ENCODE measurements around the gene RWDD3.
A peak's percentile ranks its signal among the peaks of the same experiment; 100 is the strongest.

The RWDD3 gene

GRCh38 chr1:95230256-95230655, 3.8 kb upstream of the RWDD3 start:
- Histone ChIP-seq H3K27me3 (ENCODE audit: control insufficient read depth in 1 of 2, insufficient read depth in 2 of 2, low read length in 2 of 2) (no peaks in the 10 kb centered on the region), H3K9ac (ENCODE audit: low read length in 2 of 2) (no peak overlapping the region), H3K36me3 (ENCODE audit: control insufficient read depth in 2 of 2, insufficient read depth in 2 of 2, low read length in 2 of 2) (no peaks in the 10 kb centered on the region), H3K9me3 (ENCODE audit: control insufficient read depth in 2 of 2, low read length in 2 of 2) (no peaks in the 10 kb centered on the region), H3K27ac (ENCODE audit: low read length) (no peak overlapping the region), H3K4me3 (ENCODE audit: low read length in 2 of 2) (no peak overlapping the region), H3K4me1 (ENCODE audit: control insufficient read depth, insufficient read depth, low read length) (peaks cover 4% of the 10 kb centered on the region)

- Histone ChIP-seq H3K4me1 (ENCODE audit: control insufficient read depth, insufficient read depth, low read length) (peaks cover 4% of the 10 kb centered on the region), H3K27ac (ENCODE audit: low read length) (no peak overlapping the region), H3K9ac (ENCODE audit: low read length in 2 of 2) (no peak overlapping the region), H3K27me3 (ENCODE audit: control insufficient read depth in 1 of 2, insufficient read depth in 2 of 2, low read length in 2 of 2) (no peaks in the 10 kb centered on the region), H3K9me3 (ENCODE audit: control insufficient read depth in 2 of 2, low read length in 2 of 2) (no peaks in the 10 kb centered on the region), H3K36me3 (ENCODE audit: control insufficient read depth in 2 of 2, insufficient read depth in 2 of 2, low read length in 2 of 2) (no peaks in the 10 kb centered on the region), H3K4me3 (ENCODE audit: low read length in 2 of 2) (no peak overlapping the region)
Observed at GRCh38 chr1:95230768-95231191, 3.2 kb upstream of the RWDD3 start.

- Histone ChIP-seq H3K4me1 (ENCODE audit: control insufficient read depth, insufficient read depth, low read length) (peaks cover 4% of the 10 kb centered on the region), H3K27me3 (ENCODE audit: control insufficient read depth in 1 of 2, insufficient read depth in 2 of 2, low read length in 2 of 2) (no peaks in the 10 kb centered on the region), H3K27ac (ENCODE audit: low read length) (peak overlapping the region; percentile 77), H3K4me3 (ENCODE audit: low read length in 2 of 2) (peak overlapping the region; percentile 85 to 89), H3K9me3 (ENCODE audit: control insufficient read depth in 2 of 2, low read length in 2 of 2) (no peaks in the 10 kb centered on the region), H3K36me3 (ENCODE audit: control insufficient read depth in 2 of 2, insufficient read depth in 2 of 2, low read length in 2 of 2) (no peaks in the 10 kb centered on the region), H3K9ac (ENCODE audit: low read length in 2 of 2) (peak overlapping the region; percentile 74 to 75)
Observed at GRCh38 chr1:95232646-95233318, 1.2 kb upstream of the RWDD3 start.

DNA sequence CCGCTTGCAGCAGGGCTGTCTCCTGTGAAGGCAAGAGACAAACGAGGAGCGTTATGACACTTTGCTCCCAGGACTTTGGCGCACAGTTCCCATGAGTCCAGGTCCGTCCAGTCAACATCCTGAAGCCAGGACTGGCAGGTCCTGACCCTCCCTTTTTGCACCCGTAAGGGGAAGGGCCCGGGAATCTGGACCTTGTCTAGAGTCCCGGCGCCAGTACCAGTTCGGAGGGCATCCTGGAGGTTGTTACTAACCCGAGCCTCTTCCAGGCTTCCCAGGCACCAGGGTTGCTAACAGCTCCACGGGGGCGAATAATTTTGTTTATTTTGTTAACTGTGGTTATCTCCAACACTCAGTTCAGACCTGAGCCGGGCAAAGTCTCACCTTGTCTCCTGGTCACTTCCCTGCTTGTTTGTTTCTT, 682 bp upstream of the RWDD3 start:
- H3K27me3 ChIP-seq (ENCODE audit: control insufficient read depth in 1 of 2, insufficient read depth in 2 of 2, low read length in 2 of 2) = no peaks in the 10 kb centered on the region
- peaks cover 0 to 3% of the 10 kb centered on the region in 2 donors for H3K36me3 ChIP-seq (ENCODE audit: control insufficient read depth in 2 of 2, insufficient read depth in 2 of 2, low read length in 2 of 2)
- peaks cover 4% of the 10 kb centered on the region for H3K4me1 ChIP-seq (ENCODE audit: control insufficient read depth, insufficient read depth, low read length)
- H3K4me3 ChIP-seq (ENCODE audit: low read length in 2 of 2) = peak overlapping the region; percentile 85 to 89
- no peaks in the 10 kb centered on the region for H3K9me3 ChIP-seq (ENCODE audit: control insufficient read depth in 2 of 2, low read length in 2 of 2)
- H3K27ac ChIP-seq (ENCODE audit: low read length) = peak overlapping the region; percentile 77
- H3K9ac ChIP-seq (ENCODE audit: low read length in 2 of 2) = peak overlapping the region; percentile 74 to 75

DNA sequence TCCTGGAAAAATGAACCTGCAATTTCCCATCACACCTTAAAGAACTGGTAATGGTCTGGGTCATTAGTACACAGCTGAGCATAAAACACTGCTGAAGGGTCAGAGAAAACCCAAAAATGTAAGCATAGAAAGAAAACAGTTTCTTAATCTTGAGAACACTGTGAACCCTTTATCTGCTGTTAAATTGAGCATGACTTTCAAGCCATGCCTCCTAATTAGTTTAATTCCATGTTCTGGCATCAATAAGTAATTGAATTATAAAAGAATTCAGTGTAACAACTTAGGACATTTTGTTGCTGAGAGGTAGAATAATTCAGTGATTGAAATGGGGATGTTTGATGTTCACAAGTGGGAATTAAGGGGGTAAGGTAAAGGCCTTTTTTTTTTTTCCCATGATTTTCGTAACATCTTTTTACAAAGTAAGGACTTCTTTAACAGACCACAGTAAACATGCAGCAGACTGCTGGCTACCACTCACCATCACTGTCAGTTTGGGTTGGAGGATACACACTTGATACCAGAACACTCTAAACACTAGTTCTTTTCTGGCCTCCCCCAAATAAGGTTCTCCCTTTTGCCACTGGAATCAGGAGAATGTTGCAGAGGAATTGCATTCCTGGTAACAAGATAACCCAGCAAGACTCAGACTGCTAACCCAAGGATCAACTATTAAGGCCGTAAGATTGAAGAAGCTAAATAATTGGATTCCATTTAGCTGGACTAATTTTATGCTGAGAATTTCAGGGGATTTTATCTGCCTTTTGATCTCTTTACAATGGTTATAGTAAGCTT, 3.0 kb downstream of the RWDD3 start:
- Histone ChIP-seq H3K9me3 (ENCODE audit: control insufficient read depth in 2 of 2, low read length in 2 of 2) (no peaks in the 10 kb centered on the region), H3K36me3 (ENCODE audit: control insufficient read depth in 2 of 2, insufficient read depth in 2 of 2, low read length in 2 of 2) (peaks cover 9 to 12% of the 10 kb centered on the region in 2 donors), H3K27ac (ENCODE audit: low read length) (no peak overlapping the region), H3K27me3 (ENCODE audit: control insufficient read depth in 1 of 2, insufficient read depth in 2 of 2, low read length in 2 of 2) (no peaks in the 10 kb centered on the region), H3K4me1 (ENCODE audit: control insufficient read depth, insufficient read depth, low read length) (peaks cover 4% of the 10 kb centered on the region), H3K9ac (ENCODE audit: low read length in 2 of 2) (no peak overlapping the region), H3K4me3 (ENCODE audit: low read length in 2 of 2) (no peak overlapping the region)

DNA sequence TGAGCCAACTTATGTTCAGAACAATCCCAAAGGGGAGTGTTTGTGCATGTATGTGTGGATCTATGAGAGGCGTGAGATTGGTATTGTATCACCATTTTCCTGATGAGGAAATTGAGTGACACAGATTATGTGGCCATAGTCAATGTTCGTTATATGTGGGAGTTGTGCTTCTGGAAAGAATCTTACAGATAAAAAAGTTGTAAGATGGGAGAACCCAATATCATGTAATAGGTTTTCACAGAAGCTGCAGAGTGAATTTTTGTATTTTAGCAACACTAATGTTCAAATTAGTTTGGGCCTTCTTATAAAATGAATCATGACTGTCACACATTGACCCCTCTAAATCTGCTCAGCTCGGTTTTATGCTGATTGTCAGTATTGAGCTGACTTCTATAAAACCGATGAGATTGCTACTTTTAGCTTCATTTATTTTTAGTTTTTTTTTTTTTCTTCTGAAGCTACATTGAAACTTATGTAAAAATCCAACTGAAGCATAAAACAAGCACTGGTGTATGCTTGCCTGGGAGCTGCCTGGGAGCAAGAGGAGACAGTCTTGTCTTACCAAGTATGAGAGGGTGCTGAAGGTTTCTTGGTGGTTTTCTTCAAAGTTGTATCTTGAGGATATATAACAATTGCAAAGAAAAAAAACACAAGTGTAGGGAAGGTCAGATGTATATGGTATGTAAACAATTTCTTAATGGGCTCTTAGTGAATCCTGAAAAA, 4.1 kb downstream of the RWDD3 start:
- Histone ChIP-seq H3K4me1 (ENCODE audit: control insufficient read depth, insufficient read depth, low read length) (no peaks in the 10 kb centered on the region), H3K27me3 (ENCODE audit: control insufficient read depth in 1 of 2, insufficient read depth in 2 of 2, low read length in 2 of 2) (no peaks in the 10 kb centered on the region), H3K27ac (ENCODE audit: low read length) (no peak overlapping the region), H3K36me3 (ENCODE audit: control insufficient read depth in 2 of 2, insufficient read depth in 2 of 2, low read length in 2 of 2) (peaks cover 12 to 15% of the 10 kb centered on the region in 2 donors), H3K9me3 (ENCODE audit: control insufficient read depth in 2 of 2, low read length in 2 of 2) (no peaks in the 10 kb centered on the region), H3K9ac (ENCODE audit: low read length in 2 of 2) (no peak overlapping the region), H3K4me3 (ENCODE audit: low read length in 2 of 2) (no peak overlapping the region)

DNA sequence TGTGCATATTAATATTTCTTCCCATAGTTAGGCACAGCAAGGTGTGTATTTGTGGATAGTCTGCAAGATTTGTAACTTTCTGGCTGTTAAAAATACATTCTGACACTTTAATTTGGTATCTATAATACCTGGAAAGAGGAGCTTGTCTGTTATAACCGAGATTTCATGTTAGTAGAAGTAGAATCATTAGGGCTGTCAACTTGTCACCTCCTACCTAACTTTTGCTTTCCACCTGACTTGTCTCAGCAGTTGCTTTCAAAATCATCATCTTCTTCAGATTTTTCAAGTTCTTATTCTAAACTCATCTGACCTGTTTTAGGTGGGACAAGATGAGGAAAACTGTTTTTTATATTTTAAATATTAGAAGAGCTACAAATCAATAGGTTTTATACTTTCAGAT, 11.0 kb downstream of the RWDD3 start:
- no peak overlapping the region for H3K27ac ChIP-seq (ENCODE audit: low read length)
- no peaks in the 10 kb centered on the region for H3K4me1 ChIP-seq (ENCODE audit: control insufficient read depth, insufficient read depth, low read length)
- no peak overlapping the region for H3K4me3 ChIP-seq (ENCODE audit: low read length in 2 of 2)
- no peak overlapping the region for H3K9ac ChIP-seq (ENCODE audit: low read length in 2 of 2)
- peaks cover 9 to 16% of the 10 kb centered on the region in 2 donors for H3K36me3 ChIP-seq (ENCODE audit: control insufficient read depth in 2 of 2, insufficient read depth in 2 of 2, low read length in 2 of 2)
- no peaks in the 10 kb centered on the region for H3K27me3 ChIP-seq (ENCODE audit: control insufficient read depth in 1 of 2, insufficient read depth in 2 of 2, low read length in 2 of 2)
- H3K9me3 ChIP-seq (ENCODE audit: control insufficient read depth in 2 of 2, low read length in 2 of 2) = no peaks in the 10 kb centered on the region

GRCh38 chr1:95246511-95246910, 12.5 kb downstream of the RWDD3 start:
- H3K9me3 ChIP-seq (ENCODE audit: control insufficient read depth in 2 of 2, low read length in 2 of 2) = no peaks in the 10 kb centered on the region
- peaks cover 7 to 11% of the 10 kb centered on the region in 2 donors for H3K36me3 ChIP-seq (ENCODE audit: control insufficient read depth in 2 of 2, insufficient read depth in 2 of 2, low read length in 2 of 2)
- H3K27me3 ChIP-seq (ENCODE audit: control insufficient read depth in 1 of 2, insufficient read depth in 2 of 2, low read length in 2 of 2) = no peaks in the 10 kb centered on the region
- H3K4me1 ChIP-seq (ENCODE audit: control insufficient read depth, insufficient read depth, low read length) = no peaks in the 10 kb centered on the region
- no peak overlapping the region for H3K4me3 ChIP-seq (ENCODE audit: low read length in 2 of 2)
- H3K9ac ChIP-seq (ENCODE audit: low read length in 2 of 2) = no peak overlapping the region
- H3K27ac ChIP-seq (ENCODE audit: low read length) = no peak overlapping the region

DNA sequence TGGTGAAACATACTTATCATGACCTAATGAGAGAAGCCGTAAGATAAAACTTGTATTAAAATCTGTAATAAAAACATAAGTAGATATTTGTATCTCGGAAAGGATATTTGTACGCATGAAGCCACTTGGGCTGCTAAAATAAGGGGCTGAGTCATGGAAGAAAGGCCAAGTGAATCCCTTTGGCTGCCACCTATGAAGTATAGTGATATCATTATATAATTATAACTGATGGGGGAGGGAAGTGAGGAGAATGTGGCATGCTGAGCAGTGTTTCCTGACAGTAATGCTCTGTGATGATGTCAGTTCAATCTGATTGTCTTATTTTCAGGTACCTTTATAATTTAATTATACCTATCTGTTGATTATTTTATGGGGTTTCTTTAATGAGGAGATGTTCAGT, 13.6 kb downstream of the RWDD3 start:
- Histone ChIP-seq H3K4me3 (ENCODE audit: low read length in 2 of 2) (no peak overlapping the region), H3K4me1 (ENCODE audit: control insufficient read depth, insufficient read depth, low read length) (no peaks in the 10 kb centered on the region), H3K36me3 (ENCODE audit: control insufficient read depth in 2 of 2, insufficient read depth in 2 of 2, low read length in 2 of 2) (peaks cover 5 to 9% of the 10 kb centered on the region in 2 donors), H3K27me3 (ENCODE audit: control insufficient read depth in 1 of 2, insufficient read depth in 2 of 2, low read length in 2 of 2) (no peaks in the 10 kb centered on the region), H3K9ac (ENCODE audit: low read length in 2 of 2) (no peak overlapping the region), H3K27ac (ENCODE audit: low read length) (no peak overlapping the region), H3K9me3 (ENCODE audit: control insufficient read depth in 2 of 2, low read length in 2 of 2) (no peaks in the 10 kb centered on the region)

DNA sequence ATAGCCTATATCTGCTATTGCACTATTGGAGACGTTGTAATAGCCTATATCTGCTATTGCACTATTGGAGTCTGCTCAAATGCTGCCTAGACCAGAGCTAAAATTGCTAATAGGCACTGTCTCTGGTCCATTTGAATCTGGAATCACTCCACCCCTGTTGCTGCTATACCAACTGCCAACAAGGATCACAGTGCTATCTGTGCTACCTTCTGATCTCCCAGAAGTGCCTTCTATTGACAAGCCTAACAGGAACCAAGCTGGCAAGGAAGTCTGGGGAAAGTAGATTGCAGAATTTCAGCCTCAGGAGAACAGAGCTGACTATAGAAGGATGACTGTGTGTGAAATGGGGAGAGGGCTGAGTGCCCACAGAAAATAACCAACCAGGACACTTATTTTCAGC, 15.9 kb downstream of the RWDD3 start:
- Histone ChIP-seq H3K9ac (ENCODE audit: low read length in 2 of 2) (no peak overlapping the region), H3K9me3 (ENCODE audit: control insufficient read depth in 2 of 2, low read length in 2 of 2) (no peaks in the 10 kb centered on the region), H3K36me3 (ENCODE audit: control insufficient read depth in 2 of 2, insufficient read depth in 2 of 2, low read length in 2 of 2) (peaks cover 2 to 5% of the 10 kb centered on the region in 2 donors), H3K4me1 (ENCODE audit: control insufficient read depth, insufficient read depth, low read length) (no peaks in the 10 kb centered on the region), H3K27me3 (ENCODE audit: control insufficient read depth in 1 of 2, insufficient read depth in 2 of 2, low read length in 2 of 2) (no peaks in the 10 kb centered on the region), H3K27ac (ENCODE audit: low read length) (no peak overlapping the region), H3K4me3 (ENCODE audit: low read length in 2 of 2) (no peak overlapping the region)

All from stomach smooth muscle (tissue), 2 donors.